Astrocyte of the spinal cord (primary cell): ENCODE results near the gene GCNT3.
"Not testable (repeated sequence)": the region's sequence is repeated elsewhere in the genome, so short reads cannot be mapped to it uniquely, and the experiment has no call there.

Experiments used
- DNase-seq: peaks from one replicate; pipeline ENCODE4 v3.0.0; 2011; ENCODE audit warnings: low read depth, low spot score
- H3K4me3 ChIP-seq: 2 replicates; pipeline ENCODE4 v1.5.1; 2011; ENCODE audit warnings: low read depth, mild to moderate bottlenecking, low read length, moderate library complexity
- in situ Hi-C: cut with HindIII; loops from 2 replicates; pipeline ENCODE4 v1.10.0; 2017; ENCODE audit warnings: low sequenced_read_pairs
- TF ChIP-seq, protein P1 (sequence below): IDR thresholded peaks from 2 replicates; pipeline ENCODE4 v1.5.1; 2012; ENCODE audit warnings: low read depth, mild to moderate bottlenecking, low read length, inconsistent platforms

GCNT3 gene

DNA sequence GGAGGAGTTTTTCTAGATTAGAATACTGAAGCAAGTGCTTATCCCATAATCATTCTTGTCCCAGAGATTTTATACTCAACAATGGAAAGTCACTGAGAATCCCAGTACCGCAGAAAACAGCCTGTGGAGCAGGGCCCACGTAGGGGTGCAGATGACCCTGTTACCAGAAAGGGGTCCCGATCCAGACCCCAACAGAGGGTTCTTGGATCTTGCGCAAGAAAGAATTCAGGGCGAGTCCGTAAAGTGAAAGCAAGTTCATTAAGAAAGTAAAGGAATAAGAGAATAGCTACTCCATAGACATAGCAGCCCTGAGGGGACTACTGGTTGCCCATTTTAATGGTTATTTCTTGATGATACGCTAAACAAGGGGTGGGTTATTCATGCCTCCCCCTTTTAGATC is 2.6 kb downstream of the GCNT3 start:
- no peak overlapping the region for H3K4me3 ChIP-seq
- DNase-seq: no peak
- TF ChIP-seq, protein P1, sequence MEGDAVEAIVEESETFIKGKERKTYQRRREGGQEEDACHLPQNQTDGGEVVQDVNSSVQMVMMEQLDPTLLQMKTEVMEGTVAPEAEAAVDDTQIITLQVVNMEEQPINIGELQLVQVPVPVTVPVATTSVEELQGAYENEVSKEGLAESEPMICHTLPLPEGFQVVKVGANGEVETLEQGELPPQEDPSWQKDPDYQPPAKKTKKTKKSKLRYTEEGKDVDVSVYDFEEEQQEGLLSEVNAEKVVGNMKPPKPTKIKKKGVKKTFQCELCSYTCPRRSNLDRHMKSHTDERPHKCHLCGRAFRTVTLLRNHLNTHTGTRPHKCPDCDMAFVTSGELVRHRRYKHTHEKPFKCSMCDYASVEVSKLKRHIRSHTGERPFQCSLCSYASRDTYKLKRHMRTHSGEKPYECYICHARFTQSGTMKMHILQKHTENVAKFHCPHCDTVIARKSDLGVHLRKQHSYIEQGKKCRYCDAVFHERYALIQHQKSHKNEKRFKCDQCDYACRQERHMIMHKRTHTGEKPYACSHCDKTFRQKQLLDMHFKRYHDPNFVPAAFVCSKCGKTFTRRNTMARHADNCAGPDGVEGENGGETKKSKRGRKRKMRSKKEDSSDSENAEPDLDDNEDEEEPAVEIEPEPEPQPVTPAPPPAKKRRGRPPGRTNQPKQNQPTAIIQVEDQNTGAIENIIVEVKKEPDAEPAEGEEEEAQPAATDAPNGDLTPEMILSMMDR: no peak
- in situ Hi-C loops: no loop called here

DNA sequence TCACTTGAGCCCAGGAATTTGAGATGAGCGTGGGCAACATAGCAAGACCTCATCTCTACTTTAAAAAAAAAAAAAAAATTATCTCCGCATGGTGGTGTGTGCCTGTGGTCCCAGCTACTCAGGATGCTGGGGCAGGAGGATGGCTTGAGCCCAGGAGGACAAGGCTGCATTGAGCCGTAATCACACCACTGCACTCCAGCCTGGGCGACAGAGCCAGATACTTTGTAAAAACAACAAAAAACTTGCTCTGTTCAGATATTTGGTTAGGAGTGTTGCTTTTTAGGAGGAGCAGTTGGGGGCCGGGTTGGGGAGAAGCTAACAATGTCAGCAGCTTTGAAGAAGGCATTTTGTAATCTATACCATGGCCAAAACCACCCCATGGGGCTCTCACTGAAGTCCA is 4.1 kb downstream of the GCNT3 start:
- DNase-seq: no peak
- TF ChIP-seq, protein P1: no peak
- in situ Hi-C loops: no loop called here
- H3K4me3 ChIP-seq: no peak overlapping the region

DNA sequence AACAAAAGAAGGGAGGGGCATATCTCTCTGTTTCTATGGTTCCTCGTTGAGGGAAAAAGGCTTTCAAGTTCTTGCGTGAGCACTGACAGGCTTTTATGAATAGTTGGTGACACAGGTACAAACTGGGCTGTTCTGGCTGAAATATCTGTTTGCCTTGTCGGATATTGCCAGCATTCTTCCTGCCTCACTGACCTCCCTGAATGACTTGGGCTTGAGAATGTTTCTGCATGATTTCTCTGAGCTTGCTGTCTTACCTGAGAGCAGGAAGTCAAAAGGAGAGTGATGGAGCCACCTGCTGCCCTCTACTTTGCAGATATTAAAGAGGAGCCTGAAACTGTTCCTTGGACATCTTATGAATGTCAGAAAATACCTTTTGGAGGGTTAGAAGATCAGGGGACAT is 4.8 kb downstream of the GCNT3 start:
- H3K4me3 ChIP-seq: no peak overlapping the region
- TF ChIP-seq, protein P1: no peak
- in situ Hi-C loops: no loop called here
- DNase-seq: no peak

DNA sequence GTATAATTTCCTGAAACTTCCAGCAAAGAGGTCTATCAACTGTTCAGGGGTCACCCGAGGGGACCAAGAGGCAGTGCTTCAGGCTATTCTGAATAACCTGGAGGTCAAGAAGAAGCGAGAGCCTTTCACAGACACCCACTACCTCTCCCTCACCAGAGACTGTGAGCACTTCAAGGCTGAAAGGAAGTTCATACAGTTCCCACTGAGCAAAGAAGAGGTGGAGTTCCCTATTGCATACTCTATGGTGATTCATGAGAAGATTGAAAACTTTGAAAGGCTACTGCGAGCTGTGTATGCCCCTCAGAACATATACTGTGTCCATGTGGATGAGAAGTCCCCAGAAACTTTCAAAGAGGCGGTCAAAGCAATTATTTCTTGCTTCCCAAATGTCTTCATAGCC is 6.8 kb downstream of the GCNT3 start:
- TF ChIP-seq, protein P1: no peak
- no peak overlapping the region for H3K4me3 ChIP-seq
- no peak for DNase-seq
- in situ Hi-C loops: no loop called here

DNA sequence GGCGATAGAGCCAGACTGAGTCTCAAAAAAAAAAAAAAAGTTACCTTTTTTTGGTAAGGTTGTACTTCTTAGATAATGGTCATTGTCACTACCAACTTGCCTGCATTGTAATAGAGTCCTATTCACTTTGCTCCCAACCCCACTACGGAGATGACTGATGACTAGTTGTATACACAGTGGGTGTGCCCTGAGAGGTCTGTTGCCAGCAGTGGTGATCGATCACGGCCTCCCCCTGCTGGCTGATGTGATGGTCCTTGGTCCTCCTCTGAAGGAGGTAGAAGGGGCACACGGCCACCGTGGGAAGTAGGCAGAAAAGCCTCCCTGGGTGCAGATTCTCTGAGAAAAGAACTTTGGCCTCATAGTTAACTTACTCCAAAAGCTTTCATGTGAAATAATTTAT is 10.7 kb downstream of the GCNT3 start:
- in situ Hi-C loops: no loop called here
- peak; percentile 36 for DNase-seq
- TF ChIP-seq, protein P1: peak; percentile 57
- no peak overlapping the region for H3K4me3 ChIP-seq

DNA sequence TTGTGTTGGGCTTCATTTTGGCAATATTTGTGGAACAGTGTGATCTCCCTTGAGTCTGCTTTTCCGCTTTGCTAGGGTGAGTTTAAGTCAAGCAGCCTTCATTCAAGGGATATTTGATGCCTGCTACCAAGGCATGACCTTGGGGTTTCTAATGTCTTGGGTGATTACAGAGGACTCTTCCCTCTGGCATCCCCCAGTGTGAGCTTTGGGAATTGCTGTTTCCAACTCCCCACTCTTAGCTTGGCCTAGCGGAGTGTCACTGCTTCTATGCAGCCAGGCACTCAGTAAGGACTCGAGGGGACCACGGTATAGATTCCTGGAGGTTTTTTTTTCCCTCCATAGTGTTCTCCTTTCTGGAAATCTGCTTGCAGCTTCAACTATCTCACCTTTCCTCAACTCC is 21.1 kb downstream of the GCNT3 start:
- no peak overlapping the region for H3K4me3 ChIP-seq
- DNase-seq: no peak
- TF ChIP-seq, protein P1: peak; percentile 48
- in situ Hi-C loops: no loop called here

DNA sequence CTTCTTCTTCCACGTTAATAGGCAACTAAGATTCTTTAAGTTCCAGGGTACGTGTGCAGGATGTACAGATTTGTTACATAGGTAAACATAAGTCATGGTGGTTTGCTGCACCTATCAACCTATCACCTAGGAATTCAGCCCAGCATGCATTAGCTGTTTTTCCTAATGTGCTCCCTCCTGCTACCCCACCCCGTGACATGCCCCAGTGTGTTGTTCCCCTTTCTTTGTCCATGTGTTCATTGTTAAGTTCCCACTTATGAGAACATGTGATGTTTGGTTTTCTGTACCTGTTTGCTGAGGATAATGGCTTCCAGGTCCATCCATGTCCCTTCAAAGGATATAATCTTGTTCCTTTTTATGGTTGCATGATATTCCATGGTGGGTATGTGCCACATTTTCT is 24.6 kb downstream of the GCNT3 start:
- DNase-seq: no peak
- TF ChIP-seq, protein P1: no peak
- no peak overlapping the region for H3K4me3 ChIP-seq
- in situ Hi-C loops: no loop called here

DNA sequence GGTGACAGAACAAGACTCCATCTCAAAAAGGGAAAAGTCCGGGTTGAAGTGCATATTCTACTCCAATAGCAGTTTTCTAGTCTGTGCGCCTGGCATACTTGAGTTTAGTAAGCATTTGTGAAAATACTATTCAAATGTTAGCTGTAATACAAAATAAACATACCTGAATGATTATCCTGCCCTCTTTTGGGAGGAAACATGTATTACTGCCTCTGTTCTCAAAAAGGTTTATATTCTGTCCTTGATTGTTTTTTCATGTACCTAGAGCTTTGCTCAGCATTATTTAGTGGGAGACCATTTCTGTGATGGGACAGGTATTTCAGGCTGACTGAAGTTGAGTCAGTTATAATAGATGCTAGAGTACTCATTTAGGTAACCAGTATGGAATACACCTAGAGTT is 25.9 kb downstream of the GCNT3 start:
- H3K4me3 ChIP-seq, DNase-seq, in situ Hi-C loops: not testable (repeated sequence)
